NCI-H748 (cell line): ENCODE measurements around the gene SORCS3.

Experiments used
- DNase-seq: peaks from one replicate; lab custom pipeline; 2025; ENCODE audit not compliant: unreplicated experiment; lab: John Stamatoyannopoulos, UW

The SORCS3 gene

DNA sequence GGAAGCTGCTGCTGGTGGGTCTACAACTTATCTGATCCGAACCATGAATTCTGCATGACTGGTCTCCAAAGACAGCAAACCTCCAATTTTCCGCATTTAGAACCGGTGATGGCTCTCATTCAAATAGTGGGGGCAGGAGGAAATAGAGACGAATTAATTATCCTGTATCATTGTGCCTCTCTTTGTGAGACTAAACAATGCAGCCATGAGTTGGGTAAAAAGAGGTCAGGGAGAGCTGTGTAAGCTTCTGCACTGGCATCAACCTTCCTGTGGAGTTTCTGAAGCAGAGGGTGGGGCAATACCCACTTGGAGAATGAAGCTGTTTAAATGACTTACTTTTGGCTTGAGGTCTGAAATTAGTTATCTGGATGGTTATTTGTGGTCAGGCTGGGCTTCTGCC is 266.4 kb downstream of the SORCS3 start:
- DNase-seq = peak; percentile 42

DNA sequence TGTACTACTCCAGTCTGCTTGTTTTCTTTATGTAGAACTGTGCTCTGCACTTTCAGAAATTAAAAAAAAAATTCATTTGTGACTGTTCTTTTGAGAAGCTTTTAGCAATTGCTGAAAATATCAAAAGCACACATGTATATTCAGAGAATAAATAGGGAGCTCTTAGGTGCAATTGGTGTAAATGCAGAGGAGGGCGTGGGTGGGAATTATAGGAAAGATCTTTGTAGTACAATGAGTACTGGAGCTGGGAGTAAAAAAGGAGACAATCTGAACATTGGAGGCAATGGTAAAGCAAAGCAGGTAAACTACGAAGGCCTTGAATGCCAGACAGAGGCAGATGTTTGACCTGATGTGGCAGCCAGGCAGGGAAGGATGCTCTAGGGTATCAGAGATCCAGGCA is 267.5 kb downstream of the SORCS3 start:
- no peak for DNase-seq

DNA sequence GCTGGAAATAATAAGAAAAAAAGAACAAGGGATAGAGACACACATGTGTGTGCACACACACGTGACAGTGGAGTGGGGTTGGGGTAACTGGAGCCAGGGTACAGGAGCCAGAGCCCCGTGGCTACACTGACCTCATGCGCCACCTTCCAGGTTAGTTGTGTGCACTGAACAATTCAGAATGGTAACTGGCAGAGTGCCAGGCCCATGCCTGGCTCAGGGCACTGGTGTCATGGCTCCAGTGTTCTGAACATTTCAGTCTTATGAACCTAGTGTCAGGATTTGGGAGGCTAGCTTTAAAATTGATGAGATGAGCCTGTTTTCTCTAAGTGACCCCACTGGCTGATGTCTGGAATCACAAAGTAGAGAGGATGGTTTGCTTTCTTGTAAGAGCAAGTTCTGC is 269.6 kb downstream of the SORCS3 start:
- peak; percentile 30 for DNase-seq

DNA sequence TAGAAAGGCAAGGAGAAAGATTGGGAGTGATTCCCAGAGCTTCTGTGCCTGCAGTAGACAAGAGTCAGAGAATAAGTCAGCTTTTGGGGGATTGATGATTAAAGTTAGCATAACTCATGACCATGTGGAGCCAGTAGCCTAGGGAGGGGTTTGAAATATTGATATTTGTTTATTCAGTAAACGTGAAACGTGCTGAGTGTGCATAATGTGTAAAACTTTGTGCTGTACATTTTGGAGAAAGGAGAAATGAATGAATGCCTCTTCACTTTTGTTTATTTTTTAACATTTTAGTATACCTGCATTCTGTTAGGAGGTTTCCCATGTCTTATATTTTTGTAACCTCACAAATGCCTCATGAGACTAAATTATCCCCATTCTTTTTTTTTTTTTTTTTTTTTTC is 272.3 kb downstream of the SORCS3 start:
- no peak for DNase-seq

DNA sequence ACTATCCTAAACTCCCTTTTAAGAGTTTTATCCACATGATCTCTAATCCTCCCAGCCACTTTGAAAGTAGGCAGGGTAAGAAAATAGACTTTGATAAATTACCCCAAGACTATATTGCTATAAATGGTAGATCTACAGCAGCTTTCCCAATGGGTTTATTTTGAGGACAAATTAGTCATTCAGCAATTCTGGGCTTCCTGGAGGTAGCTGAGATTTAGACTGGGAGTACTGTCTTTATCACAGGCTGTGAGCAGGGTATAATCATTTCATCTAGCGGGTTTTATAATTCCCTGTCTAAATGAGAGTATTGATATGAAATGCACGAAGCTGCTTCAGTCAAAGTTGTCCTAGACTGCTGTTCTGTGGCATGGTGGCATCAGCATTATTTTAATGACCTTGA is 279.4 kb downstream of the SORCS3 start:
- DNase-seq = no peak

DNA sequence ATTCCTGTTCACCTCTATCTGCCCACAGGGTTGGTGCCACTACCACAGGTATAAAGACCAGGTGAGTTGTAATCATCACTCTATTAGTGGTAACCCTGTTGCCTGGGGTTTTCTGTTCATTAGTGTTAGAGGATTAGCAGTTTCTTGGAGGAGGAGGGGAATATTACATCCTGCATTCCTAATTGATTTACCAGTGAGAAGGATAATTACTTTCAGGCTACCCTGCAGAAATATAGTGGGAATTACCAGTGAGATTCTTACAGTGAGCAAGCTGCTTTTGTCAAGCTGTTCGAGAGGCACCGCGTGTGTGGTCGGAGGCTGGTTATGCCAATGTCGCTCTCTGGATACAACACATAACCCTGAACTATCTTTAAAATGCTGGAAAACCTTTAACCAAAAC is 280.7 kb downstream of the SORCS3 start:
- no peak for DNase-seq

DNA sequence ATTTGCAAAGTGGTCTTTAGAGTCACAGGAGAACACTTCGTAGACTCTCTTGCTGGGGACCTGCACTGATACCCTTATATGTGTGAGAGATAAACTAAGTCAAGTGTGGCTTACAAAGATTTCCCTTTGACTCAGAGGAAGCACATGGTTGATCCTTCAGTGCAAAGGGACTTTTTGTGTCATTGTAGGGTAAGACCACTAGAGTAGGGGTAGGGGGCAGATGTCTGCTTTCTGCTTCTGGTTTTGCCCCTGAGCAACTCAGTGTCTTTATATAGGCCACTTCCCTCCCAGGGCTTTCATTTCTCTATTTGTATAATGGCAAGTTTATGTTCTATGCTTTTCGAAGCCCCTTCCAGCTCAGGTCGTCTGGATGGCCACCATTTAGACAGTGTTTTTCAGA is 281.7 kb downstream of the SORCS3 start:
- DNase-seq = no peak

DNA sequence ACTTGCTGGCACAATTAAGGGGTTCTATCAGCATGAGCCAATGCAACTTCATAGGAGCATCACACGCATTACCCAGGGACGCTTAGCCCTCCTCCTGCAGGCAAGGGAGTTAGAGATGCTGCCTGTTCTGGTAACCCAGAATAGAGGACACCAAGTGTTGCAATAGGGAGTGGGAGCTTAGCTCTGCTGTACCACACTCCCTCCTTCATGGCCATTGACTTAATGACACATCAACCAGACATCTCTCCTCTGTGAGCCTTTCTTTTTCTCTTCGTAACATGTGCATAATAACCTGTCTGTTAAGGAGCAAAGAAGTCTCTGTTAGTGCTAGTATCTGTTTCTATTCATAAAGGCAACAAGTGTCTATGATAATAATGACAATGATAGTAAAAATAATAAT is 282.4 kb downstream of the SORCS3 start:
- DNase-seq = no peak

DNA sequence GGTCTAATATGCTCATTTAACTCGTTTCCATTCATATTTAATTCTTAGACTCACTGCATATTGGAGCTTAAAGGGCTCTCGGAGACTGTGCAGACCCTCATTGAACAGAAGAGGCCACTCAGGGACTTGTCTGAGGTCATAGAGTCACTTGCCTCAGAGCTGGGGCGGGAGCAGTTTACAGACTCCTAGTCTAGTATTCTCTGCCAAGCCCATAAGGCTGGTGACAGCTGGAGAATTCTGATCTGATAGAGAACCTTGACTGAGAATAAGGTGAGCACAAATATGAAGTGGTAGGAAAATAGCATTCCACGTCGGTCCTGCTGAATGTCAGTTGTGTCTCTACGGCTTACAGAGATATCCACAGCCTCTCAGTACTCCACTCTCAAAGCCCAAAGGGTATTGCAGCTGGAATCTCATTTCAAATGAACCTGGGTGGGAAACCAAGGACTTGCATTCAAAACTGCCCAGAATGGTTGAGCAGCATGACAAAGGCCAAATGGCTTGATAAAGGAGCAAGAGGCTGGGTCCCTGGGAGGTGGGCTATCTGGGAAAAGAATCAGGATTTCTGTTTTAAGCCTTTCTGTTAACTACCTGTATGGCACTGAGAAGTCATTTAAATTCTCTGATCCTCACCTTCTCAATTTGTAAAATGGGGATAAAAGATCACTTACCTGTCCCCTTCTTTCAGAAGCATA is 283.2 kb downstream of the SORCS3 start:
- no peak for DNase-seq

DNA sequence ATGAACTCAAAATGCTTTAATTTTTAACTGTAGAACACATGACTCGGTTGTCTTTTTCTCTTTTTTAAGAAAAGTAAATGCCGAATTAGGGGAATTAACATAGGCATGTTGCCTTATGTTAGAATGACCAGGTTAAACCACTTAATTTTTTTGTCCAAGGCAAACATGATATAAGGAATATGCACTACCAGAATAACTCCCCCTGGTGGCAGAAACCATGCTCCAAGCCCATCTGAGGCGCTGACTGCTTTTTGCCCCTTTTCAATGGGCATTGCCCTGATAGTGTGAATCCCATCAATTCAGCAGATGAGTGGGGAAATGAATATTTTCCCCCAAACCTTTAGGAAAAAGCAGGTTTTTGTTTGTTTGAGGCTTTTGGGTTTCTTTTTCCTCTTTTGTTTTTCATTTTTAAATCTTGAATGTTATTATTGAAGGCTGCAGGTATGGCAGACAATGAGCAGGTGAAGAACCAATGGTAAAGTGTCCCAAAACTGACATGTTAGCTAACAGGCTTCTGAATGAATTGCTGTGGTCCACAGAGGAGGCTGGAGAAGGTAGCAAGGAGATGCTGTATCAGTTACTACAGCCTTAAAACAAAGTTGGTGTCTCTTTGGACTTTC is 284.3 kb downstream of the SORCS3 start:
- peak; percentile 66 for DNase-seq

DNA sequence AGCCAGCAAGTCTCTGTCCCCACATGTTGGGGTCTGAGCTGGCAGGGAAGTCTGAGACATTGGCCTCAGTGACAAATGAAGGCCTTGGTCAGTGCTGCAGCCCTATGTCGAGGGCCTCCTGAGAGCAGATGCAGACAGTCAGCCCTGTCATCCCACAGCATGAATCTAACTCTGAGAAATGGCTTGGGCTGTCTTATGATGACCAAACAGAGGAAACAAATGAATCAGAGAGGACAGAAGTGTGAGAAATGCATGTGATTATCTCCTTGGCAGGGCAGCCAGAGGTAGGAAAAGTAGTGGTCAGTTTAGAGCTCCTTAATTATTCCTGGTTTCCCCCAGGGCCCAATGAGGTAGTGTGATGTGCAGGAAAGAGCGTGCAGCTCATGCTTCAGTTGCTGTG is 287.6 kb downstream of the SORCS3 start:
- DNase-seq = no peak

DNA sequence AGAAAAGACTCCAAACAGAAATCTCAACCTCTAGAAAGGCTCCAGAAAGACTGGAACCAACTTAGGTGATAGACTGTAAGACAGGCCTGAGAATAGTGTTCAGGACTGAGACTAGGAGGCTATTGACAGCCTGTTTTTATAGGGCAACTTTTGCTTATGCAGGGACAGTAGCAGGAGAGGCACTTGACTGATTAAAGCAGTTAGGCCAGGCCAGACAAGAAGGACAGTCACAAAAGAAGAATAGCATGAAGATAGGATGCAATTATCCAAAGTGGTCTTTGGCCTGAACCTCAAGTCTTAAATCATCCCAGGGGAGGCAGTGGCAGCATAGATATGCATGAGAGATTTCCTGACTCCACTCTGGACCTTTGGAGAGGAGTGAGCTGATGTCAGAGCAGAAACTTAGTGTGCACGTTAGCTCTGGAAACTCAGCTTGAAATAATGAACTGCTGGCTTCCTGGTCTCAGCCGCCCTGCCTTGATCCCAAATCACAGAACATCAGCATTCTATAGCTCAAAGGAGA is 290.6 kb downstream of the SORCS3 start:
- DNase-seq = no peak

DNA sequence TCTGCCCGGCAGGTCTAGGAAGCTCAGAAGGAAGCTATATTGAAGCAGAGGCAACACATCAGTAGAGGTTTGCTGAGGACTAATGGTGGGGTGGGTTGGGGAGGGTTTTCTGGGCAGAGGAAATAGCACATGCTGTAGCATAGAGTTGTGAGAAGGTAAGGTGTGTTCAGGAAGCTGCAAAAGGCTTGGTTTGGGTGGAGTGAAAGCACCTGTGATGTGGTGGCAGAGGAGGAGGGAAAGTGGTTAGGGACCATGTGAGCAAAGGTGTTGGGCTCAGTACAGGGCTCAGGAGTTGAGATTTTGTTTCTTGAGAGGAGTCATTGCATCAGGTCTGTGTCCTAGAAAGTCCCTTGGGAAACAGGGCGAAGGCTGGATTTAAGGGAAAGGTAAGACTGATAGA is 294.6 kb downstream of the SORCS3 start:
- DNase-seq = no peak

DNA sequence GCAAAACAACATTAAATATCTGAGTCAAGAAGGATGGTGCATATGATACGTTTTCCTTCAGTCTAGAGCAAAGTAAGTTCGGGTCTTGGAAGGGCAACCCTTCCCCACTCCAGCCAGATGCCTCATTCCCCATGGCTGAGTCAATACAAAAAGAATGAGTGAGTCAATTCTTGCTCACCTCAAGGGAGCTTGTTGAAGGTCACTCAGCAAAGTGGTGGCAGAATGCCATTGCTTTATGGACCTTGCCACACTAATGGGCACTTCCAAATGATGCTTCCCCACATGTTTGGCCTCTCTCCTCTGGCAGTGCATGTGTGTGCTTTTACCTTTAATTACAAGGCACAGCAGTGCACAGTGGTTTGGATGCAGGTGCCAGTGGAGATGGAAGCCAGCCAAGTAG is 296.5 kb downstream of the SORCS3 start:
- peak; percentile 91 for DNase-seq

DNA sequence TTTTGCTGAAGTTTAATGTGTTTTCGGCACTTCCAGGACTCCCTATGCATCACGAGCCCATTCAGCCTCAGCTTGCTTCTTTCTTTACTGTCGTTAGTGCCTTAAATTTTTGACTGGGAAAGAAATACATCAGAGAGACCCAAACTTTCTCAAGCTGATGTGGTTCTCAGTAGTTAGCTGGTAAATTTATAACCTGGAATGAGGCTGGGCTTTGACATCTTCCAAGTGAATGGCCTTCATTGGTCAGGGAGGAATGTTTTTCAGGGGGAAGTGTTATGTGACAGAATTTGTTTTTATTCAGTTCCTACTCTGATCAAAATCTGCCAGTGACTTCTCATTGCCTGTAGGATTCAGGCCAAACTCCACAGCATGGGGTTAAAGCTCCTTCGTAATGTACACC is 296.9 kb downstream of the SORCS3 start:
- DNase-seq = no peak

DNA sequence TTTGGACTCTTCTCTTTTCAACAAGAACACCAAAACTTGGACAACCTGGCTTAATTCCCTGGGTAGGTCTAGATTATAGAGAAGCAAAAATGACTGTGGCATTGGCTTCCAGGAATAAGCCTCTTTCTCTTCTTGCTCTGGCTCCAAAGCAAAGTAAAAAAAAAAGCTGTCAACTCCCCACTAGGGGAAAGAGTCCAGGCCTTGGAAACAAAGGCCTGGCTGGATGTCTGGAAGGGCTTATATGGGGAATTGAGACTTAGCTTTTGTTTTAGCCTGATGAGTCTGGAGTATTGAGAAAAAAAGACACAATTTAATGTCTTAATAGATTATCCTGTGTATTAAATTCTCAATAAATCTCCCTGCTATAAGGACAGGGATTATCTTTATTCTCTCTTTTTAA is 300.6 kb downstream of the SORCS3 start:
- no peak for DNase-seq

DNA sequence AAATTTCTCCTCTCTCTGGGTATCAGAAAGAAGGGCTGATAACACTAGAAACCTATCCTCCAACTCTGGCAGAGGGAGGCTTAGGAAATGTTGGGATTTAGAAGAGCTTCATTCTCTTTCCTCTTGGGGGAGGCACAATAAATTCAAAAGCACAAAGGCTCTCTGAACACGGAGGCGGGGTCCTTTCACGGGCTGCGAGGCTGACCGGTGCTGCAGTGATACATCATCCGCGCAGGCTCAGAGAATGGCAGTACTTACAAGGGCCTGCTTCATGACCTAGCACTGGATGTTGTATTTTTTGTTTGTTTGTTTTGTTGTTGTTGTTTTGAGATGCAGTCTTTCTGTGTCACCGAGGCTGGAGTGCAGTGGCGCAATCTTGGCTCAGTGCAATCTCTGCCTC is 306.2 kb downstream of the SORCS3 start:
- no peak for DNase-seq

DNA sequence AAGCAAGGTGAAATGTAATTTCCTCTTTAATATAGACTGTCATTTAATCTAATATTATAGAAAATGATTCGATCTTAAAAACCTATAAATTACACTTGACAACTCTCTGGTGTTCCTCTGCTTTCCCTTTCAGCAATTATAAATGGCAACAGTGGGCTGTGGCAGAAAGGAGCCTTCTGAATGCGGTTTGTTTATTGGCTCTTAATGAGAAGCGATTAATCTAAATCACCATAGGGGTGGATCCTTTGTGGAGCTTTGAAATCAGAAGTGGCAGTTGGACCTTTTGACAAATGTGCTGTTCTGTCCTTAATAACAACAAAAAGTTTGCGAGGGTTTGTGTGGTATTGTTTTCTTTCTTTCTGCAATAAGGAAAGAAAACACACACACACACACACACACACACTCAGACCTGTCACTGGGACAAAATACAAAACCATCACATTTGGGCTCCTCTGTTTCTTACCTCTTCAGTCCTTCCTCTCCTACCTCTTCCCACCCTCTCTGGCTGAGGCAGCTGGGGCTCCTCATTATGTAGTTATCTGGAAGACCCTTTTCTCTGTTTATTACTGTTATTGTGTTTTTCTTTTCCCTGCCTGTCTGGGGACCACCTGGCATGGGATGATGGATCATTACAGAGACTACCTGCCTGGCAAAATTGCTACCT is 316.2 kb downstream of the SORCS3 start:
- peak; percentile 92 for DNase-seq

DNA sequence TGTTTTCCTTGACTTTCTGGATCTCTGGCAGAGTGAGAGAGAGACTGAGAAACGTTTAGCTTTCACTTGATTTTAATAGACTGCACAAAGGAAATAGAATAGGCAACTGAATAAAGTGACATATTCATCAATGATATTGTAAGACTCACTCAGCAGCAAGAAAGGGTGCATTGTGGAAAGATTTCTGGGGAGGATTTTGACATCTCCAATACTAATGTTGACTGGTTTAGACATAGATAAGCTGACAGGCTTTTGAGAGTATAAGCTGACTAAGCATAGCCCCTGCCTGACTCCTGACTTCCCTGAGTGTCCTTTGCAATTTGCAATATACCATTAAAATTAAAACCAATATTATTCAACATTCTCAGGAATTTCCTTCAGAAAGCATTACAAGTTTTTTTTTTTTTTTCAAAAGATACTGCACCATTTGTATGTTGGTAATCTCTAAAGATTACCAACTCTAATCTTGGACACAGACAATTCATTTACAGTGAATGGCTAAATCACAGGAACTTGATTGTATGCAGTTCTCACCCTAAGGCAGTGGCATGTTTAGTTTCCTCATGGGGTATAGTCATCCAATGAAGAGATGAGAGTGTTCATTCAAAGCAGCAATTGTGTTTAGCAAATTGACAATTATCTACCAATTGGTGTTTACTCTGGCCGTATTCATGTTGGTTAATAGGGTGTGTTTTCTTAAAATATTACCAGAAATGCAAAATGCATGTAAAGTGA is 325.6 kb downstream of the SORCS3 start:
- DNase-seq = peak; percentile 56

DNA sequence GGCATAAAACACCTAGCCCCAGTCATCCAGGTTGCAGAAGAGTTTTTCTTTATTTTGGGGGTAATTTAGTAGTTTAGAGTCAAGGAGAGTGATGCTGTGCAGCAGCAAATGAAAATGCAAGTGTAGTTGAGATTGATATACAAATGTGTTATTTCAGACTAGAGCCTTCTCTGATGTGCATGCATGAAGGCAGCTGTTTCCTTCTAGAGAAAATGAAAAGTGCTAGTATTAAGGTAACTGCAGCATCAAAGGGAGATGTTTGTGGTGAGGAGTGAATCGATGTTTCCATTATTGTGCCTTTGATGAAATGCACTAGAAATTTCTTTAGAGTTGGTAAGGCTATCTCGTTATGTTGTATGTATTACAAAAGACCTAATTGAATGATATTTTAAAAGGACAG is 339.3 kb downstream of the SORCS3 start:
- no peak for DNase-seq

DNA sequence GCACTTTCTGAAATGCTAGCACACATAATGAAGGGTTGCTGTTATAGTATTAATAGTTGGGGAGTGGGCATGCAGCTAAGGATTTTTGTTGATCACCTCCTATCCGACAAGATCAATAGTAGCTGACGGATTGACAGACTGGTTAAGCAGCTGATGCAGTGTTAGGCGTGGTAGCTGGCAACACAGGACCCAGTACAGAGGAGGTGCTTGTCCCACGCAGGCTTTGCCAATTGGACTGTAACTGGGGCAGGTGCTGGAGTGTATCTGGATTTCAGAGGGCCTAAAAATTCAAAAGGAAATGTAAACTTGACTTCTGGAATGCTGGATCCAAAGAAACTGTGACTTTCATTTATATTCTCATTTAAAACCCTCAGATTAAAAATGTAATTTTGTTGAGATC is 340.9 kb downstream of the SORCS3 start:
- DNase-seq = no peak

DNA sequence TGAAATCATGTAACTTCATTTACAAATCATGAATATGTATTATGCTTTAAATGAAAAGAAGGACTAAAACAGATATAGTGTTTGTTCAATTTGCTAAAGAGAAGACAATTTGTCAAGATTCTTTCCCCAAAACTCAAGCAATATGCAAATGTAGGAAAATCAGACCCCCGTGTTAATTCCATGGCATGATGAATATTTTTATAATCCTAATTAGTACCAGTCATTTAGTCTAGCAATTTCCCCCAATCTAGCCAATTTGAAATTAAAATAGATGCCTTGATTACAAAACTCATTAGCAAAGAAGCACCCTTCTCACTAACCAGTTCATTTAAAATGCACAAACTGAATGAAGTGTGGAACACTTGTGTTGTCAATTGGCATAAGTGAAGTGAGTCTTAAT is 347.6 kb downstream of the SORCS3 start:
- no peak for DNase-seq
